ENCODE data around the gene TTF1.

GRCh38 chr9:132424857-132425674 is 18.4 kb upstream of the TTF1 start:
- TF ChIP-seq CTCF (IDR thresholded peaks at IDR 0.05; ENCODE audit: insufficient read depth, low read length) (no peak), POLR2AphosphoS5 (IDR thresholded peaks at IDR 0.05; ENCODE audit: low read depth) (no peak)

Data from HL-60 (cell line).